Measurements from ENCODE around the gene TTLL5.

TTLL5 gene

DNA sequence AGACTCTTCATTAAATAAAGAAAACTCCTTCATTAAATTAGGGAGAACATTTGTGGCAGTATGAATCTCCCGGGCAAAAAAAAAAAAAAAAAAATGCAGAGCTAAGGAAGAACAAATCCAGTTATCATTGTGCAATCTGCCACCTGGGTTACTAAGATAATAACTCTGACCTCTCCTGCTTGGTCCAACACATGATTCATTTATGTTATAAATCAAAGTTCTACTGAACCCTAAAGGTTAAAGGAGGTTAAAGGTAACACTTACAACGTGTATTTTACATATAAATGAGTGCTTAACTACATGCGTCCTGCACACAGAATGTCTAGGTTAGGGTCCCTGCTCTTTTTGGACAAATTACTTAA is 316.5 kb downstream of the TTLL5 start:
- DNase-seq = no peak

DNA sequence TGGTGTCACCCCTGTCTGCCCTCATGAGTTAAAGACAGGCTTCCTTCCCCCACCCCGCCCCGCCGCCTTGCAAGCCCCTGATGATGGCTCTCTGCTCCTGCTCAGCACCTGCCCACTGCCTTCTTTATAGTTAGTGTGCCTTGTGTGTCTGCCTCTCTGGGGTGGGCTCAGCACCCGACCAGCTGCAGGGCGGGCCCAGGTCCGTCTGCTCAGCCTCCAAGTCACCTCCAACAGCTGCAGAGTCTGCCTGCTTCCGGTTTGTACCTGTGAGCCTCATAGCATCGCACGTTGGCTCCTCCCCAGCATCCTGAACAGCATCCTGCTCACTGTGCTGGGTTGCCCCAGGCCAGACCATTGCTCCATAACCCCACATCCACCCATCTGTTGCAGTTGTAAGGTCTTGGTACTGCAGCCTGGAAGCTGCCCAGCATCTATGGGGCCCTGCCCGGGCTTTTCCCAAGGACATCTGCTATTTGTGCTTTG is 317.2 kb downstream of the TTLL5 start:
- DNase-seq = no peak

DNA sequence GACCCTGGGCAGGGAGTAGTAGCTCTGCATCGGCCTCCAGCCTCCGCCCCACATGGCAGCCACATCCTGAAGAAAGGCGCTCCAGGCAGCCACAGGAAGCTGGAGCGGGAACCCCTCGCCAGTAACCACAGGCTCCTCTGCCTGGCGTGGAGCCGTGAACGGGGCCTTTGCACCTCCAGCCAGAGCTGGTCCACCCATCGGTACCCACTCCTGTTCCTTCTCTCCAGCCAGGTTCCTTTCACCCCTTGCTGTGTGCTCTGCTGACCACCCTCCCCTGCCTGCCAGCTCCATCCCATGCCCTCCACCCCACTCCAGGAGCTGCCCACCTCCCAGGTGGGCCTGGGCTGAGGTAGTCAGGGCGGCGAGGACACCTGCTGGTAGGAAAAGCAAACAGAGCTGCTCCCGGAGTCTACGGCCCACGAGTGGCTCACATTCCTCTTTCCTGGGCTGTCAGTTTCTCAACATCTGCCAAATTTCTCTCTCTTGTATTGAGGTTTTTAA is 318.1 kb downstream of the TTLL5 start:
- DNase-seq = no peak

DNA sequence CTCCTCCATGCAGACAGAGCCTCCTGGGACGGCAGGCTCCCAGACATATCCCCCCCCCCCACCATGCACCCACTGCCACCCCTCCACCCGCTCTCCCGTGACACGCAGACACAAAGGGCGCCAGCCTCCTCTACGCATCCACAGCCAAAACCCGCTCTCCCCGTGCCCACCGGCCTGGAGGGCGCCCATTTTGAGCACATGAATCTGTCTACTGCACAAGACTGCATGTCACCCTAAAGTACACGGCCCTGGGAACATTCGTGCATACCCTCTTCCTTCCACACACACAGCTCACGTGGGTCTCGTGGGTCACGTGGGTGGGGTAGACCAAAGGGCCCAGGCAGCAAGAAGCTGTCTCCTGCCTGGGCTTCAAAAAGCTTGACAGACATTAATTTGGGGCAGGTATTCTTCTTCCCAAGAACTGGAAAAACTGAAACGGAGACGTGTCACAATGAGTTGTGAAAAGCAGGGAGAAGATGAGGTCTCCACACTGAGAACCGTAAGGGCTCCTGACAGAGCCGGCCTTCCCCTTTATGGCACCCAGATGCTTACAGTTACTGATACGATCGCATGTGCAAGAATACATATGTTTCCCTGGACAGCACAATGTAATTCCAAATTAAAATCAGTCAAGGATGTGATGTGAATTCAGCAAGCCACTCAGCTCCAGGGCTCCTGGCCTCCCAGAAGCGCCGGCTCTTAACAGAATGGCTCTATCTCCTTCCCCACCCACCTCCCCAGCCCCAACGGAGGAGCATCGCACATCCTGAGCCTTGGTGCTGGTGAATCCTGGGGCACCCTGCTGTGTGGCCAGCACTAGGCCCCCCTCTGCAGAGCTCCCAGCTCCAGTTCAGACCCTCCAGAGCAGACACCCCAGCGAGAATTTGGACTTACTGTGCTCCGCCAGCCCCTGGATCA is 318.9 kb downstream of the TTLL5 start:
- DNase-seq = no peak

DNA sequence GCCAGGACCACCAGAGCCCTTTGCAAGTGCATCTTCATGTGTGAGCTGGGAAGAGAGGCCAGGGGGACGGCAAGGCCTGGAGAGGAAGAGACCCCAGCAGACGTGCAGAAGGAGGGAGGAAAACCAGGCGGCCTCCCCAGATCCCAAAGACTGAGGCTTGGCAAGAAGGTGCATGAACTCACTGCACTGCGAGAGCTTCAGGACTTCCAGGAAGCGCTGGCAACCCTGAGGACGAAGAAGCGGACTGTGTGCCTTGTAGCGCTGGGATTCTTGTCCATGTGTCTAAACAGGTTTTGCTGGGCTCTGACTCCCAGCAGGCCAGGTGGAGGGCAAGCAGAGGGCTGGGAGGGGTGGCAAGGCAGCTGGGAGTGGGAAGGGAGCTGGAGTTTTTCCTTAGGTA is 319.8 kb downstream of the TTLL5 start:
- no peak for DNase-seq

DNA sequence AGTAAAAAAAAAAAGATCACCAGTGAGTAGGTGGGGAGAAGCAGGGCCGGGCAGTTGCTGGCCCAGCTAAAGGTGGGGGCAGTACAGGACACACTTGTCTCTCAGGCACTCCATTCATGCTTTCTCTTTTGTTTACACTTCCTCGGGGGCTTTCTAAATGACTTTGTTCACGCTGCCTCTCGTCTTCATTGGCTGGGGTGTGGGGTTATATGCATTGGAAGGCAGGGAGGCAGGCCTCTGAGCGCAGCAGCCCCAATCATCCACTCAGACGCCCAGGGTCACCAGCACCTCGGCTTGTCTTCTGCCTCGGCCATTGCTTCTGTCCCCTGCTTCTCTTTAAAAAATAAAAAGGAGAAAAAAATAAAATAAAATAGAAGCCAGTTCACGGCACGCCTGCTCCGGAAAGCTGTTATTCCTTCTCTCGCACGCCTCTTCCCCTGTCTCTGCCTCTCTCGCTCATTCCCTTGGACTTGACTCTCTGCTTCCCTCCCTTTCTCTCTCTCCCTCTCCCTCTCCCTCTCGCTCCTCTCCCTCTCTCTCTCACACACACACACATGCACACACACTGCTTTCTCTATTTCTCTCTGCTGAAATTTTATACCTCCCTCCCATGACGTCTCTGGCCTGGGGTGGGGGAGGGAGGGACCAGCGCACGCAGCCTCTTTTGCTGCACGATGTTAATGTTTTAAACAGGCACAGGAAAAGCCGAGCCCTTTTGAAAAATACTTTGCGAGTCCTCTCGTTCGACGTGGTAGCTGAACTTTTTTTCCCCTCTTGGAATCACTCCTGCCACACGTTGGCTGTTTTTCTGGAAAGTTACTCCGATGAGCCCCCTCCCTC is 320.6 kb downstream of the TTLL5 start, which contains the start of gene TGFB3:
TGFB3 (minus strand) TSS at position 570 of the 840 bp plus-strand sequence. CDS start 1,102 bp downstream, outside the sequence.
- DNase-seq = peak; percentile 89

DNA sequence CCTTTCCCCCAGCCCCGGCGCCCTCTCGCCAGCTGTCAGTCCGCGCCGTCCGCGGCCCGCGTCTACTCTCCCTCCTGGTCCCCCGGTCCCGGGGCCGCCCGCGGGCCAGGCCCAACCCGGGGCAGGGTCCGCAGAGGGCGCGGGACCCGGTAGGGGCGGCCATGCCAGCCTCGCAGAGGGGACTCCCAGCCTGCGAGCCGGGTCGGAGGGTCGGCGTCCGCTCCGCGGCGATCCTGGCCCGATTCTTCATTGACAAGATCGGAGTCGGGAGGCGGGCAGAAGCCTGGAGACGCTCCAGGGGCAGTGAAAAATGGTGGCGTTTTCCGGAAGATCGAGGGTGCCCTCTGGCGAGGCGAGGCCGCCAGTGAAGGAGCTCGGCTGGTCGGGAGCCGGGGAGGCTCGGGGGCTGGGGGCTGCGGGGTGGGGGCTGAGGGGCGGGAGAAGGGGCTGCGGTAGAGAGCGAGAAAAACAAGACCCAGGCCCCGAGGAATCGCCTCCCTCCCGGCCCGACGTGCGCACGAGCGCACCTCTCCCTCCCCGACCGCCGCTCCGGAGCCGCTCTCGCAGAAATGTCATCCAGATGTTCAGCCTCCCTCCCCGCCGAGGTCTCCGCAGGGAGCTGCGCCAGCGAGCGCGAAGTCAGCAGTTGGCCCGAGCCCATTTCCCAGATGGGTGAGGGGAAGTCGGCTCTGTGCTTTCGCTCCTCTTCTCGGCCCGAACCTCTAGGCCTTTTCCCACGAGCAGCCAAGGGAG is 321.4 kb downstream of the TTLL5 start:
- peak; percentile 66 for DNase-seq

DNA sequence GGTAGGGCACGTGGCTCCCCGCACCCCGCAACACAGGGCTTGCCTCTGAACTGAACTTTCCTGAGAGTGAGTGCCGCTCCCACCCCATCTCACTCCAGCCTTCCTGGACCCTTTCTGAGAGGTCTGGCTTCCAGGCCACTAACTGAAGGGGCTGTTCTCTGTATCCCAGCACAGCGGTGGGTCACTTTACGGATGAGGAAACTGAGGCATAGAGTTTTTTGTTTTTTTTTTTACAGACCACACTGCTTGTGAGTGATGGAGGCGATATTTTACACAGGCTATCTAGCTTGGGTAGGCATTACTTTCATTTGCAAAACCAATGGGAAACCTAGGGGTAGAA is 321.9 kb downstream of the TTLL5 start:
- DNase-seq = no peak

DNA sequence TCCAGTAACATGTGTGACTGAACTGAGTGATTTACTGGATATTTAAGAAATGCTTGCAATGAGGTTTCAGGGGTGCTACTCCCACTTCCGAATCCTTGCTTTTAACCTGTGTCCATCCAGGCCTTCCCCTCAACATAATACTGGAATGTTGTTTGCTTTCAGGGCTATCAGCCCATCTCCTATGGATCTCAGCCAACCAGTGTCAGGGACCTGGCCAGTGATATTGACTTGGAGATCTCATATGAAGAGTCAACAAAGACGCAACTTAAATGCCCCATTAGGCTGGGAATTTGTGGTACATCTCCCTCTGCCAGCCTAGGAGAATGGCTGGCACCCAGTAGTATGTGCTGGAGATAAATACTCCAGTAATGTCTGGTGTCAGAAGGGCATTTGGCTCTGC is 323.6 kb downstream of the TTLL5 start:
- DNase-seq = no peak

DNA sequence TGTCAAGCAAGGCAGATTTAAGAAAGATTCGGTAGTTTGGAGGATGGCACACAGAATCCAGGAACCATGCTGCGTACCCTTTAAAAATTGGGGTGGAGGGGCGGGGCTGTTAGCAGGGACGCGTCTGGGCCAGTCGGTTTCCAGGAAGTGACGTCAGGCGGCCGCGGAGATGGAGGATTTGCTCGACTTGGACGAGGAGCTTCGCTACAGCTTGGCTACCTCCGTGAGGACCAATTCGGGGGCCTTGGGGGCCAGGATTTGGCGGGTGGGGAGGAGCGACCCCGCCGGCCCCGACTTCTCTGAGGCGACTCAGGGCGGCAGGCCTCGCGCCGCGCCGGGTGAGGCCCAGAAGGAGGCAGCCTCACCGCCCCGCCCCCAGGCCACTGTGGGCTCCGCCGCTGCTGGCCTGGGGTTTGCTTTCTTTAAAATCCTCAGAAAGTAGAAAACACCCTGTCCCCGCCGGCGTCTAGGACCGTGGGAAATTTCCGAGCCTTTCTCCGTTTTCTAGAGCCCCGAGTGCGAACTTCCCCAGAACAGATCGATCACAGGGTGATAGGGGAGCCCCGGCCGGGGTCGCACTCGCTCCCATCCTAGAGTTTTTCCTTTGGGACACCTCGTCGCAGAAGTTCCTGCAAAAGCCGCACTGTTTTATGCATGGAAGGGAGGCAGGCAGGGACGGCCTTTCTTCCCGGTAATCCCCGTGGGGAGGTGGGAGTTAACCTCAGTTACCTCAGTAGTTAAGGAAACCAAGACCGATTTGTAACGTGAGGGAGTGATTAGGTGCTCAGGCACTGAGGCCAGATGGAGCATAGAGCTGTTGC is 324.8 kb downstream of the TTLL5 start, which contains the start of gene IFT43:
IFT43 (plus strand) TSS at position 146 of the 821 bp plus-strand sequence; CDS start at position 170, 24 bp downstream.
- DNase-seq = peak; percentile 69

DNA sequence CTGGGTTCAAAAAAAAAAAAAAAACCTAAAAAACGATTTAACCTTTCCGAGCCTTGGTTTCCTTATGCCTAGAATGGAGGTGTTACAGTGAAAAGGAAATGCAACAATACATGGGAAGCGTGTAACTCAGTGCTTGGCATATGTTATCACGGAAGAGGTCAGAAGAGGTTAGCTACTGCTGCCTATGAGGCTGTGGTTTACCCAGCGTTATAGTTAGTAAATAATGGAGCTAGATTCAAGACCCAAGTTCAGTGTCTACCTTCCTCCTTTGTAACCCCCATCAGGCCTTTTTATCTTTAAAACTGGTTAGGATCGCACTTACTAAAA is 325.4 kb downstream of the TTLL5 start:
- no peak for DNase-seq

DNA sequence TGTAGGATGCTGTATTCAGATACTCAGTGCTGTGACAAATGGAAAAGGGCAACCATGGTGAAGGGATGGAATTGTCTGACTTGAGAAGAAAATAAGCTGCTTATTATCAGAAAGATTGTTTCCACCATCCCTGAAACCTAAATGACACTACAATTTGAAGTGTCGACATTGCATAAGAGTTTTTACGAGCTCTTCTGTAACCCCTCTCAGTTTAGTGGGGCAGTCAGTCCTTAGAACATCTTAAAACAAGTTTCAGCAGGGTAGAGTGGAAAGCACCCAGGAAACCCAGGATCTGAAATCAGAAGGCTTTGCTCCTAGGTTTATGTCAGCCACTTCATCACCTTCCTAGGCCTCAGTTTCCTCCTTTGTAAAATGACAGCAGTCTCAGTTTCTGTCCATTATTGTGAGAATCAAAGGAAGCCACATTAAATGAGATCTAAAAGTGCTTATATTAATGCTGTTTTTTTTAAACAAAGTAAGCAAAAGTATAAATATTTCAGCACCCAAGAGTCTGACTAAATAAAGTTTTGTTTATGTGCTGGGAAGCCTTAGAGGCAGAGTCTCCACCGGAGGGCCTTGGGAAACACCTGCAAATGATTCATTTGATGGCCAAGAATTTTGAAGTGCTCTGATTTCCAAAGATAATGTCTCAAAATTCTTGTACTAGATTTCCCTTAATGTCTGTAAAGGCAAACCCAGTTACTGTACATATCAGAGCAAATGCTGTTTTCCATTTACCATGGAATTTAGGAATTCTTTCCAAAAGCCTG is 326.3 kb downstream of the TTLL5 start:
- no peak for DNase-seq

DNA sequence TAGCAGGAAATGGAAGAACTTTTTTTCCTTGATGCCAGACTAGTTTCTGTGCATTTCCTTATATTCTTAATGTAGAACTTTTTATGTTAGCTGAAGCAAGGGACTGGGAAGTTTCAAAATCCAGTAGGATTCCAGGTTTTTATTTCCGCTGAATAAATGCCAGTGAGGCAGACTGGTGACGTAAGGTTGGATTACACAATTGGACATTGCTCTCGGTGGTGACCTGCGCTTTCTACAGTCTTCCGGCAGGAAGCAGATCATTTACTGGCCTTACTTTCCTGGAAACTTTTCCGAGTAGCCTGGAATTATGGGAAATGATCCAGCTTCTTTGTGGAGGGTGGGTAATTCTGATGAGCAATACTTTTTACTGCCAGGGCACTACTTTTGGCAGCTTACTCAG is 328.1 kb downstream of the TTLL5 start:
- DNase-seq = no peak

DNA sequence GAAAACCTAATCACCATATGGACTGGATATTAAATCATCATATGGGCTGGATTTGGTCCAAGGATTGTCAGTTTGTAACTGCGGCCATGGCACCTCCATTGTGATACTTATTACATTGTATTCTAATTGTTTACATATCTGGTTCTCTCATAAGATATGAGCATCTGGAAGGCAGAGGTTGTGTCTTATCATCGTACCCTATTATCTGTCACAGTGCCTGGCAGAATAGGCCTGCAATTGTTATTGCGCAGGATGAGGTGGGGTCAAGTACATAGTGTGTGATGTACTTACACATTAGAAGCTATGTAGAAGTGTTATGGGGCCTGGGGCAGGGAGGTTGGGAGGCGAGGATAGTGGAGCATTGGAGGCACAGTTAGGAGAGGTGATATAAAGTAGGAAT is 329.3 kb downstream of the TTLL5 start:
- no peak for DNase-seq

DNA sequence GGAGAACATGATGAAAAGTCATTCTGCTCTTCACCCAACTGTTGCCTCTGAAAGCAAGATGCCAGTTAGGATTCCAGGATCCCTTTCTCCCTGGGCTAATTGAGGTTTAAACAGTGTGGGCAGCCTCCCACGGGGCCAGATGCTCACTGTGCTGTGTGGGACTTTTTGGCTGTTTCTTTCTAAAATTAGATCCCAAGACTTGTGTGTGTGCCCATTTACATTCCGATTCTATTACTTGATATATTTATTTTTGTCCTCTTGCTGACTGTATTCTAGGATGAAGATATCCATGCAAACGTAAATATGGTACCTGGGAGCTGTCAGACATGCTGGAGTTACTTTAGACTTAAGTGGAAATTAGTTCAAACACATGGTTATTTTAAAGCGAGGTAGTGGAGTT is 330.7 kb downstream of the TTLL5 start:
- DNase-seq = no peak

DNA sequence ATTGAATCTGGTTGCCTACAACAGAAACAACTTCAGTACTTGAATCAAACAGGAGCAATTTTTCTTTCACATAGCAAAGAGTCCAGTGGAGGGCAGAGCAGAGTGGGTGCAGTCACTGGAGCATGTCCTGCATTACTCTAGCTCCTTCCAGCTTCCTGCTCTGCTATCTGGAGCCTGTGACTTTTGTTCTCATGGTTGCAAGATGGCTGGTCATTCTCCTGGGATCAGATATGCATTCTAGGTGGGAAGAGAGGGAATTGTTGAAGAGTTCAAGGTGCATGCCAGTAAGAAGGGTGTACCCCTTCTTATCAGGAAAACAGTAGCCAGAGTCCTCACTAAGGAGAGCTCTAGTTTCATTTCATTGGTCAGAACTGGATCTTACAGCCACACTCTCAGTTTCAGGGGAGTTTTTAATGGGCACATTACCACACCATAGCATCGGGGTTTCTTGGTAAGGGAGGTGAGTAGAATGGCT is 332.6 kb downstream of the TTLL5 start:
- peak; percentile 49 for DNase-seq

DNA sequence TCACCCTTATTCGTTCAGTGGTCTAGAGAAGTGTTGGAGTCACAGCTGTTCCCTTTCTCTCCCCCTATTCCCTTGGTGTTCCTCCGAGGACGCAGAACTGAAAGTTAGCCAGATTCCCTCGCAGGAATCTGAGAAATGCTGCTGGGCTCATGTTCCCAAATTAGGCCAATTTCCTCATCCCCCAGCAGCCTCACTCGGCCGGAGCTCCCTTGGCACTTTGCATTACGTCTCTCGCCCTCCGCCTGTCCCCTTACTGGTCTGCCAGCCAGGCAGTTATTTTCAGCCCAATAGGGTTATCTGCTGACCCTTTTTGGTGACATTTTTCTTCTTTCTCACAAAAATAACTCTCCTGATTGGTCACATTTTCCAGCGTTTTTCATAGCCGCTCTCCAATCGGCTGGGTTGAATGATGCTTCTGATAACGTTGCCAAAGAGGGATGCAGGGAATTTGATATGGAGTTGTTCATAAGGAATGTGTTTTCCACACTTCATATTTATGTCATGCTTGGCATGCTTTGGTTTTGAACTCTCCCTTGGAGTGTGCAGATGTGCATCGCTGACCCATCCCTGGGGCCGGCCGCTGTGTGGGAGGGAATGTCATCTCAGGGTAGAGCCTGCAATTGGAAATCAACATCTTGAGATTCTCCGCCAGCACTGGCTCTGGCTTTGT is 334.5 kb downstream of the TTLL5 start:
- peak; percentile 31 for DNase-seq

DNA sequence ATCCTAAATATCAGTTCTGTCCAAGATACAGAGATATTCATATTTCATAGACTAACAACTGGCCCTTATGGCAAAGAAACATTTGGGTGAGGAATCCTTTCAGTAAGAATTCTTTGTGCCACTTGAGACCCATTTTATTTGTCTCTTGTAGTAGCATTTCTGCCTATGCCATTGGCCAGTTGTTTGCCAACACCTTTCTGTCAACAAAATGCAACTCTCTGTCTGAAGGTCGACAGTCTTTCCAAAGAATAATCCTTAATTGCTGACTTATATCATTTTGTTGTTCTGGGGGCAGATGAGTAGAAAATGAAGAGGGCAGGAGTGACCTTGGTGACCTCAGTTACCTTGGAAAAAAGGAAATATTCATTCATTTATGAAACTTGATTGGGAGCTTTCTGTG is 335.4 kb downstream of the TTLL5 start:
- no peak for DNase-seq

DNA sequence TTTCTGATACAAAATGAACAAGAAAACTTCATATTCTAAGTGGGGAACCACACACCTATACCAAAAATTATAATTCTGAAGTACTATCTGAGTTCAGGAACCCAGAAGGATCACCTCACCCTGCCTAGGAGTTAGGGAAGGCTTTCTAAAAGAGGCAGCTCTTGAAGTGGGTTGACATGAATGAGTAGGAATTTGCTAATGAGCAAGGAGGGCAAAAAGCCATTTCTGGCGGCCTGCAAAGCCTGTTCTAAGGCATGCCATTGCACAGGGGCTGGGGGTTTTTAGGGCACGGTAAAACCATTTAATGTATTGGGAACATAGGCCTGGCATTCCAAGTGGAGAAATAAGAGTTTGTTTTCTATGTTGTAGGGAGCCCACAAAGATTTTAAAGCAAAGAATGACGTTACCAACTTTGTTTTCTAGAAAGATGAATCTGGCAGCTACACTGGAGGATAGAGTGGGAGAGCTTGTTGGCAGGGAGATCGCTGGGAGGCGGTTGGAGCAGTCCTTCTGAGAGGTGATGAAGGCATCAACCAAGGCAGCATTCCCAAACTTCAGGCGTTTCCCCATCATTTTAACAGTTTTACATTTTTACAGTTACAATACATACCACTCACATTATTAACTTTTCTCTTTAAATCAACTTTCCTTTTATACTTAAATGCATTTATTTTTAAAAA is 338.6 kb downstream of the TTLL5 start:
- no peak for DNase-seq

DNA sequence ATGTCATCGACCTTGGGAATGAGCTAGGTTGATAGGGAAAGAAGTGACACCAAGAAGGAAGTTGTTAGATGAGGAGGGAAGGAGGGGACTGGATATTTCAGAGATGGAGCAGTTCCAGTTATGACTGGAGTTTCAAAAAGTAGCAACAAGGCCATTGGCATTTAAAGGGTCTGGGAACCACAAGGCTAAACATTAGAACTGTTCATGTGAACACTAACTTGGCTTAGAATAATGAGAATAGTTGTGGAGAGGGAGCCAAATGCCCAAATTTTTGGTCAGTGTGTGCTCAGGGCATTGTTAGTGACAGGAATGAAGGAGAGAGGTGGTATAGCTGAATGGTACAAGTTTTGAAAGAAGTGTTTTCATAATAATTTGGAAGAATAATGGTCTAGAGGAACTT is 341.3 kb downstream of the TTLL5 start:
- DNase-seq = no peak
